ENCODE results near the gene DNAJC4.

DNAJC4 gene

DNA sequence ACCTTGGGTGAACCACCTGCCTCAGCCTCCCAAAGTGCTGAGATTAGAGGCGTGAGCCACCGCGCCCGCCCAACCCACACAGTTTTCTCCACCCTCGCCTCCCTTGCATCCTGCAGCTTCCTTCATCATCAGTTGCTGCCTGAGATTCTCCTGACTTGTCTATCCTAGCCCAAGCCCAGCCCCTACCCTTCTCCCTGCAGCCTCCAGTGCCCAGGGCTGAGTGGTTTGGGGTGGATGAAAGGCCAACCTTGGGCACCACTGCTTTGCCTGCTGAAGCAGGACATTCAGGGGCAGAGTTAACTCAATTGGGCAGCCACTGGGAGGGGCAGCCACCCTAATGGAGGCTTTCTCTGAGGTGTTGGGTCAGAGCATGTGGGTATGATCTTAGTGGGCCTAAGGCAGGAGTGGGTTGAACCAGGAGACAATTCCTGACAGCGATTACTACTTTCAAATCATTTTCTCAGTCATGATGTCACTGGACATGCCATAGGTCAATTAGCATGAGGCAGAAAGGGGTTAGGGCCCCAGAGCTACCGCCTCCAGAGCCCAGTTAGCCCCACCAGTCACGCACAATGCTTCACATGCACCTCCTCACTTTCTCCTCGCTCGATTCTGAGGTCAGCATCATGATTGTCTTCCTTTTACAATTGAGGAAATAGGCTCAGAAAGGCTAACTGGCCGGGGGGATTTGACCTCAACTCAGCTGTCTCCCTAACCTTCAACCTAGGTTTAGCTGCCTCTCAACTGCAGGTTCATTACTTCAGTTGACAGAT lies 9.5 kb downstream of the DNAJC4 start:
- Histone ChIP-seq H3K4me1 (ENCODE audit: control insufficient read depth, insufficient read depth, low read length) (peaks cover 45% of the 10 kb centered on the region), H3K9me3 (ENCODE audit: control insufficient read depth in 2 of 2, low read length in 2 of 2) (no peaks in the 10 kb centered on the region), H3K36me3 (ENCODE audit: control insufficient read depth in 2 of 2, insufficient read depth in 2 of 2, low read length in 2 of 2) (peaks cover 8 to 17% of the 10 kb centered on the region in 2 donors), H3K9ac (ENCODE audit: low read length in 2 of 2) (peak overlapping the region; percentile 84 to 97), H3K4me3 (ENCODE audit: low read length in 2 of 2) (peak overlapping the region; percentile 67 to 81), H3K27ac (ENCODE audit: low read length) (peak overlapping the region; percentile 100), H3K27me3 (ENCODE audit: control insufficient read depth in 1 of 2, insufficient read depth in 2 of 2, low read length in 2 of 2) (no peaks in the 10 kb centered on the region)

DNA sequence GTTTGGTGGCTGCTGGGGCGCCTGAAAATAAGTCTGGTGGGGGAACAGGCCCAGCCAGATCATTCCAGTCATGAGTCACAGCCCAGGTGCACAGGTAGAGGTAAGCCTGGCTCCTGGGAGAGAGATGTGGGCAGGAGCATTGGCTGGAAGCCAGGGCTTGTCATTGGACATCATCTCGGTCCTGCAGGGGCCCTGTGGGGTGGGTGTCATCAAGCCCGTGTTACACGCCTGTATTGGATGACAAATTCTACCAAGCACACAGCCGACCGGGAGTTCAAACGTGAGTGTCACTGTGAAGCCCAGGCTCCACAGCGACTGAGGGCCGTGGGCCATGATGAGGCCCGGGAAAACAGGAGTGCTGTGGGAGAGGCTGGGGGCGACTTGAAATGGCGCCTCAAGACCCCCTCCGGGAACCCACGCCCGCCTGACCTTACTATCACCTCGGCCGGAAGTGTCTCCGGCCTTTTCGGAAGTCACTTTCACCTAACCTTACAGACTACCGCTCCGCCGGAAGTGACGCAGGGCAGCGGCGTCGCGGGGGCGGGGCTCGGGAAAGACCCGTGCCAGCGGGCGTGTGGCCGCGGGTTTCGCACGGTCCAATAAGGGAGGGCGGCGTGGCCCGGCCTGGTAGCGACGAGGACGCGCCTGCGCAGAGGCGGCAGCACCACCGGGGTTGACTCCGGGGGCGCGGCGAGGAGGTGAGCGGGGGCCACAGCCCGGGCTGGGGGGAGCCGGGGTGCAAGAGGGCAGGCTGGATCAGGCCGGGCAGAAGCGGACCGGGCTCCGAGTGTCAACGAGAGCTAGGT lies 10.3 kb downstream of the DNAJC4 start, which contains the start of gene FKBP2:
TSS of gene FKBP2 (plus strand) at position 661 of the 806 bp plus-strand sequence. CDS start 1,293 bp downstream, outside the sequence.
- H3K9me3 ChIP-seq (ENCODE audit: control insufficient read depth in 2 of 2, low read length in 2 of 2) = no peaks in the 10 kb centered on the region
- H3K27ac ChIP-seq (ENCODE audit: low read length) = peak within 1 kb of the TSS; percentile 100
- peak within 1 kb of the TSS; percentile 84 to 97 for H3K9ac ChIP-seq (ENCODE audit: low read length in 2 of 2)
- no peaks in the 10 kb centered on the region for H3K27me3 ChIP-seq (ENCODE audit: control insufficient read depth in 1 of 2, insufficient read depth in 2 of 2, low read length in 2 of 2)
- peak within 1 kb of the TSS; percentile 75 to 86 for H3K4me3 ChIP-seq (ENCODE audit: low read length in 2 of 2)
- peaks cover 45% of the 10 kb centered on the region for H3K4me1 ChIP-seq (ENCODE audit: control insufficient read depth, insufficient read depth, low read length)
- H3K36me3 ChIP-seq (ENCODE audit: control insufficient read depth in 2 of 2, insufficient read depth in 2 of 2, low read length in 2 of 2) = peaks cover 8 to 17% of the 10 kb centered on the region in 2 donors

DNA sequence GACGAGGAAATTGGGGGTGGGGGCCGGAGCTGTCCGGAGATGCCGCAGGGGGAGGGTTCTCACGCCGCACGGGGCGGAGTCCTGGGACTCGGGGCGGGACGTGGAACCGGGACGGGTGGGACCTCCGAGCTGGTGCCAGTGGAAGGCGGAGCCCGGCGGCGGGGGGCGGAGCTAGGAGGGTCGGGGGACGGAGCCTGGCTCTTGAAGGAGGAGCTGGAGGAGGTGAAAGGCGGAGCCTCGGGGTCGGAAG lies 10.8 kb downstream of the DNAJC4 start:
- no peaks in the 10 kb centered on the region for H3K9me3 ChIP-seq (ENCODE audit: control insufficient read depth in 2 of 2, low read length in 2 of 2)
- peaks cover 8 to 17% of the 10 kb centered on the region in 2 donors for H3K36me3 ChIP-seq (ENCODE audit: control insufficient read depth in 2 of 2, insufficient read depth in 2 of 2, low read length in 2 of 2)
- H3K4me3 ChIP-seq (ENCODE audit: low read length in 2 of 2) = peak overlapping the region; percentile 63 to 86
- H3K27ac ChIP-seq (ENCODE audit: low read length) = peak overlapping the region; percentile 100
- H3K27me3 ChIP-seq (ENCODE audit: control insufficient read depth in 1 of 2, insufficient read depth in 2 of 2, low read length in 2 of 2) = no peaks in the 10 kb centered on the region
- H3K9ac ChIP-seq (ENCODE audit: low read length in 2 of 2) = peak overlapping the region; percentile 80 to 84
- peaks cover 45% of the 10 kb centered on the region for H3K4me1 ChIP-seq (ENCODE audit: control insufficient read depth, insufficient read depth, low read length)

DNA sequence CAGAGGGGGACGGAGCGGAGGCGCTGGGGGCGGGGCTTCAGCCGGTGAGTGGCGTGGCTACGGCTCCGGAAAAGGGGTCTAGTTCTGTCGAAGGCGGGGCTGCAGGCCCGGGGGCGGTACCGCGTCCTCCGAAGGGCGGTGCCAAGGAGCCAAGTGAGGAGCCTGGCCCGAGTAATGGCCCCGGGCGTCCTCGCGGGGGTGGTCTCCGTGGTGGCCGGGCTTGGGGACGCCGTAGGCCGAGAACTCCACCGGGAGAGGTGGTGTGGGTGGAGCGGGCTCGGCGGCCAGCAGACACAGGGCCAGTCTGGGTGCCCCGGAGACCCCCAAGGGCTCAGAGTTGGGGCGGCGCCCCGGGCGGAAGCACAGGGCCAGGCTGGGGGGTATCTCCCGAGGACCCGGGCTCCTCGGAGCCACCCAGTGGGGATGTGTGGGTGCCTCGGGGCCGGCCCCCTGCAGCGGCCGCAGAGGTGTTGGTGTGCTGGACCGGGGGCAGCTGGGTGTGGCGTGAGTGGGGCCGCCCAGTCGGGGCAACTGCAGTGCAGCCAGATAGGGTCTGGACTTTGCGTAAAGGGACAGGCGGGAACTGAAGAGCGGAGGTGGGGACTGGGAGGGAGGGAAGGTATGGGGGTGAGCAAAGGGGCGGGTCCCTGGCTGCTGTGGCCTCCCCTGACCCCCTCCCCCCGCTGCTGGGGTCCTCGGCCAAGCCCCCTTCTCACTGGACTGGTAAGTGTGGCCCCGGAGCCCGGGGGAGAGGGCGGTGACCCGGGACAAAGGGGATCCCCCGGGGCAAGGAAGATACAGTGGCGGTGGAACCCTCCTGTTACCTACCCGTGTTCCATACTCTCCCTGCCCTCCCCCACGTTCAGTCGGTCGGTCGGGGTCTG lies 11.4 kb downstream of the DNAJC4 start:
- Histone ChIP-seq H3K27ac (ENCODE audit: low read length) (peak overlapping the region; percentile 100), H3K27me3 (ENCODE audit: control insufficient read depth in 1 of 2, insufficient read depth in 2 of 2, low read length in 2 of 2) (no peaks in the 10 kb centered on the region), H3K4me1 (ENCODE audit: control insufficient read depth, insufficient read depth, low read length) (peaks cover 46% of the 10 kb centered on the region), H3K9ac (ENCODE audit: low read length in 2 of 2) (peak overlapping the region; percentile 73 to 74), H3K36me3 (ENCODE audit: control insufficient read depth in 2 of 2, insufficient read depth in 2 of 2, low read length in 2 of 2) (peaks cover 8 to 17% of the 10 kb centered on the region in 2 donors), H3K4me3 (ENCODE audit: low read length in 2 of 2) (peak overlapping the region; percentile 75 to 86), H3K9me3 (ENCODE audit: control insufficient read depth in 2 of 2, low read length in 2 of 2) (no peaks in the 10 kb centered on the region)

DNA sequence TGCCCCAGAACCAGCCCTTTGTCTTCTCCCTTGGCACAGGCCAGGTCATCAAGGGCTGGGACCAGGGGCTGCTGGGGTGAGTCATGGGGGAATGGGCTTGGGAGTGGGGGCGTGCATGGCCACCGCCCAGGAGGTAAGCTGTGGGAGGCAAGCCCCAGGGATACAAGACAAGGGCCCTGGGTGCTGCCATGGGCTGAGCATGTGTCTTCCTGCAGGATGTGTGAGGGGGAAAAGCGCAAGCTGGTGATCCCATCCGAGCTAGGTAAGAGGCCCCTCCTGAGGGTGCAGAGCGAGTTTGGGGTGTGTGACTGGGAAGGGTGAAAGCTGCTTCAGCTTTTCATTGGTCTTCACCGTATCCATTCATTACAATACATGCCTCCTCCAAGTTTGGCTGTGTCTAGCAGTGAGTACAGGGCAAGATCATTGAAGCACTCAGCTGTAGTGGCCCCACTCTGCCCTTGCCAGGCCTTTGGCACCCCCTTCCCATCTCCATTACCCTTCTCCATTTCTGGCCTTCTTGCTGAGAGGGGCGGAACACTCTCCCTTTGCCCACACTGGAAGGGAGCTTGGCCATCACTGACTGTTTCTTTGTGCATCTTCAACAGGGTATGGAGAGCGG lies 13.0 kb downstream of the DNAJC4 start:
- Histone ChIP-seq H3K4me3 (ENCODE audit: low read length in 2 of 2) (peak overlapping the region in 1 of 2 donors; percentile 8), H3K27me3 (ENCODE audit: control insufficient read depth in 1 of 2, insufficient read depth in 2 of 2, low read length in 2 of 2) (no peaks in the 10 kb centered on the region), H3K9me3 (ENCODE audit: control insufficient read depth in 2 of 2, low read length in 2 of 2) (no peaks in the 10 kb centered on the region), H3K9ac (ENCODE audit: low read length in 2 of 2) (no peak overlapping the region), H3K27ac (ENCODE audit: low read length) (peak overlapping the region; percentile 18), H3K36me3 (ENCODE audit: control insufficient read depth in 2 of 2, insufficient read depth in 2 of 2, low read length in 2 of 2) (peaks cover 0 to 9% of the 10 kb centered on the region in 2 donors), H3K4me1 (ENCODE audit: control insufficient read depth, insufficient read depth, low read length) (peaks cover 57% of the 10 kb centered on the region)

DNA sequence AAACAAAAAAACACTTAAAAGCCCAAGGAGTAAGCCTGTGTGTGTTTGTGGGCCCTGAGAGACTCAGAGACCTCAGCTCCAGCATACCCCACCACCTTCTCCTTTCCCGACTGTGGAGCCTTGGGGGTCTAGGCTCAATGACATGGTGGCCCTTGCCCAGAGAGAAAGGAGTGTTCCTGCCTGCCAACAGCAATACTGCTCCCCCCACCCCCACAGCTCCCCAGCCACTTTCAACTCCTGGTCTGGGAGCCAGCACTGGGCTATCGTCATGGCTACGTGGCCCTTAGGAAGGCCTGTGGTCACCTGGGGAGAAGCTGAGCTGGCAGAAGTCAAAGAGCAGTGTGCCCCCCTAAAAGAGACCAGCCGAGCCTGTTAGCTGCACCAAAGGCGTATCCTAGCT lies 13.8 kb downstream of the DNAJC4 start:
- H3K4me1 ChIP-seq (ENCODE audit: control insufficient read depth, insufficient read depth, low read length) = peaks cover 57% of the 10 kb centered on the region
- H3K36me3 ChIP-seq (ENCODE audit: control insufficient read depth in 2 of 2, insufficient read depth in 2 of 2, low read length in 2 of 2) = peaks cover 0 to 7% of the 10 kb centered on the region in 2 donors
- H3K4me3 ChIP-seq (ENCODE audit: low read length in 2 of 2) = no peak overlapping the region
- H3K27ac ChIP-seq (ENCODE audit: low read length) = no peak overlapping the region
- H3K27me3 ChIP-seq (ENCODE audit: control insufficient read depth in 1 of 2, insufficient read depth in 2 of 2, low read length in 2 of 2) = no peaks in the 10 kb centered on the region
- H3K9me3 ChIP-seq (ENCODE audit: control insufficient read depth in 2 of 2, low read length in 2 of 2) = no peaks in the 10 kb centered on the region
- no peak overlapping the region for H3K9ac ChIP-seq (ENCODE audit: low read length in 2 of 2)

DNA sequence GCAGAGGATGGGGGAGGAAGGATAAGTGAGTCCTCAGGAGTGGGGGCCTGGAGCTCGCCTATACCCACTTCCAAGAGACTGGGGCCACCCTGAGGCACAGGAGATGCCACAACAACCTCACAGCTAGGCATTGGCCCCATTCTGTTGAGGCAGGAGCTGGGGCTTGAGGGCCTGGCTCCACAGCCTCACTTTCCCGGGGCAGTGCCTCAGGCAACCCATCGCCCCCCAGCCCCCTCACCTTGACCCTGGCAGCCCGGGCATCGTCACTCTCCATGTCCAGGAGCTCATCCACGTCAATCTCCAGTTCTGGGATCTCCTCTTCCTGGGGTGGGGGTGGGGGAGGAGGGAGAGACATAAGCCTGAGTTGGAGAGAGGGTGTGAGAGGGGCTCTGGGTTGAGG lies 14.6 kb downstream of the DNAJC4 start:
- H3K36me3 ChIP-seq (ENCODE audit: control insufficient read depth in 2 of 2, insufficient read depth in 2 of 2, low read length in 2 of 2) = peaks cover 0 to 7% of the 10 kb centered on the region in 2 donors
- H3K27ac ChIP-seq (ENCODE audit: low read length) = peak overlapping the region; percentile 58
- peaks cover 54% of the 10 kb centered on the region for H3K4me1 ChIP-seq (ENCODE audit: control insufficient read depth, insufficient read depth, low read length)
- peak overlapping the region in 1 of 2 donors; percentile 57 for H3K9ac ChIP-seq (ENCODE audit: low read length in 2 of 2)
- peak overlapping the region; percentile 73 to 81 for H3K4me3 ChIP-seq (ENCODE audit: low read length in 2 of 2)
- H3K27me3 ChIP-seq (ENCODE audit: control insufficient read depth in 1 of 2, insufficient read depth in 2 of 2, low read length in 2 of 2) = no peaks in the 10 kb centered on the region
- no peaks in the 10 kb centered on the region for H3K9me3 ChIP-seq (ENCODE audit: control insufficient read depth in 2 of 2, low read length in 2 of 2)

DNA sequence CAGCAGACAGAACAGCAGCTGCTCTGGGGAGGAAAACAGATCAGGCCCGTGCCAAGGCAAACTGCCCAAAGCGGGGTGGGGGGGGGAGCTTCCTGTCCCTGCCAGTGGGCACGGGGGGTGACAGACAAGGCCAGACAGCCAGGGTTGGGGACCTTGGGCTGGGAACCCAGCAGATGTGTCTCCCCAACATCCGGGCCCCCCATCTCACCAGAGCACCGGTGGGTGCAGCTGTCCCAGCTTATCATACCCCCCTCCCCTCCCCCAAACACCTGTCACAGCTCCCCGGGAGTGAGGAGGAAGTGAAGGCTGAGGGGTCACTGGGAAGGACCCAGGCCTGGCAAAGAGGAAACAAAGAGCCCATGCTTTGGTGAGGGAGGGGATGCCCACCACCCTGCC lies 15.1 kb downstream of the DNAJC4 start:
- peak overlapping the region; percentile 73 to 81 for H3K4me3 ChIP-seq (ENCODE audit: low read length in 2 of 2)
- no peaks in the 10 kb centered on the region for H3K9me3 ChIP-seq (ENCODE audit: control insufficient read depth in 2 of 2, low read length in 2 of 2)
- peak overlapping the region; percentile 42 to 57 for H3K9ac ChIP-seq (ENCODE audit: low read length in 2 of 2)
- H3K4me1 ChIP-seq (ENCODE audit: control insufficient read depth, insufficient read depth, low read length) = peaks cover 50% of the 10 kb centered on the region
- peaks cover 0 to 7% of the 10 kb centered on the region in 2 donors for H3K36me3 ChIP-seq (ENCODE audit: control insufficient read depth in 2 of 2, insufficient read depth in 2 of 2, low read length in 2 of 2)
- no peaks in the 10 kb centered on the region for H3K27me3 ChIP-seq (ENCODE audit: control insufficient read depth in 1 of 2, insufficient read depth in 2 of 2, low read length in 2 of 2)
- H3K27ac ChIP-seq (ENCODE audit: low read length) = peak overlapping the region; percentile 58

DNA sequence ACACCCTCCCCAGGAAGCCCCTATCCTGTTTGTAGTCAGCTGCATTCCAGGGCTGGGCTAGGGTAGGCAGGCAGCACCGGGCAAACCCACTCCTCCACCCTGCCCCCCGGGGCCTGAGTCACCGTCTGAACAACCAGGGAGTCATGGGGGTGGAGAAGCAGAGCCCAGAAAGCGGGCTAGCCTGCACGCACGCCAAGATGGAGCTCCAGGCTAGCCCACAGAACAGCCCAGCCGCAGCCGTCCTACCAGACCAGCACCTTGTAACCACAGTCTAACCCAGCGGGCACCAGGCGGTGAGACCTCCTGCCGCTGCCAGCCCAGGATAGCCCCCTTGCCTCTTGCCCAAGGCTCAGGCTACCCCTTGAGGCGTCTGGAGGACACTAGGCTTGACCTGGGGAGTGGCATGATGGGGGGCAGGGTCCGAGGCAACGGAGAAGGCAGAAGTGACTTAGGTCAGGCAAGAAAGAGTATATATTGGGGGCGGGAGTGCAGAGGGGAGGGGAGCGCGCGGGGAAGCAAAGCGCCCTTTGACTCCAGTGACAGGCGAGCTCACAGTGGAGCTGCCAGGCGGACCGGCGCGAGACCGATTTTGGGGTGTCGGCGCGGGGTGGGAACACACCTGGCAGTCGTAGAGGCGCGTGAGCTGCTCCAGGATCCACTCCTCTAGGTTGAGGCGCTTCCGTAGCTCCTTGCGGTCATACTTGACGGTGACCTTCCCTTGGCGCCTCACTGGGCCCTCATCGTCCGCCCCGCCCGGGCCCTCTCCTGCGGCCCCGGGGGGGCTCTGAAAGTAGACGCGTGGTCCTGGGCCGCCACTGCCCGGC lies 15.7 kb downstream of the DNAJC4 start:
- no peaks in the 10 kb centered on the region for H3K9me3 ChIP-seq (ENCODE audit: control insufficient read depth in 2 of 2, low read length in 2 of 2)
- peak overlapping the region; percentile 73 to 81 for H3K4me3 ChIP-seq (ENCODE audit: low read length in 2 of 2)
- H3K4me1 ChIP-seq (ENCODE audit: control insufficient read depth, insufficient read depth, low read length) = peaks cover 52% of the 10 kb centered on the region
- H3K36me3 ChIP-seq (ENCODE audit: control insufficient read depth in 2 of 2, insufficient read depth in 2 of 2, low read length in 2 of 2) = peaks cover 0 to 7% of the 10 kb centered on the region in 2 donors
- H3K27ac ChIP-seq (ENCODE audit: low read length) = peak overlapping the region; percentile 58
- H3K9ac ChIP-seq (ENCODE audit: low read length in 2 of 2) = peak overlapping the region; percentile 42 to 57
- H3K27me3 ChIP-seq (ENCODE audit: control insufficient read depth in 1 of 2, insufficient read depth in 2 of 2, low read length in 2 of 2) = no peaks in the 10 kb centered on the region

All from stomach smooth muscle (tissue), 2 donors.